ENCODE data around the gene PANK2.
"Not testable (repeated sequence)": the region's sequence is repeated elsewhere in the genome, so short reads cannot be mapped to it uniquely, and the experiment has no call there.

PANK2 gene

DNA sequence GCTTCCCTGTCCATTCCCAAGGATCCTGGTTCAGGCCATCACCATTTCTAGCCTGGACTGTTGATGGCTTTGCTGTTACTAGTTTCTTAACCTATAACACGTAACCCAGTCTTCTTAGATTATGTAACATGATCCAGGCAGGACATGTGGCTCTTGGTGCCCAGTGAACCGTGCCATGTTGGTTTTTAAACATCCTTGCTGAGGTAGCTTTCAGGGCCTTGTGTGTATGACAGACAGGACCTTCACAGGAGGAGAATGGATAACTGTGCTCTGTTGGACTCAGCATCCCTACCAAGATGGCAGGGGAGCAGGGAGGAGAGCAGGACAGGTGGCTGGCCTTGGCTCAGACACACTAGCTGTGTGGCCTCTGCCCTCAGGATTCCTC is 46.8 kb downstream of the PANK2 start:
- CTCF ChIA-PET: interaction anchor here (1.2 to 1.5 kb wide), 3 partner anchors 11 to 156 kb away, joined by 3 to 5 read pairs (median 3); no protein-coding TSS in a partner anchor
- H3K4me3 ChIP-seq (ENCODE audit: low read depth, low read length): no peak overlapping the region
- POLR2A ChIA-PET: no interaction called here
- TF ChIP-seq, protein P1, sequence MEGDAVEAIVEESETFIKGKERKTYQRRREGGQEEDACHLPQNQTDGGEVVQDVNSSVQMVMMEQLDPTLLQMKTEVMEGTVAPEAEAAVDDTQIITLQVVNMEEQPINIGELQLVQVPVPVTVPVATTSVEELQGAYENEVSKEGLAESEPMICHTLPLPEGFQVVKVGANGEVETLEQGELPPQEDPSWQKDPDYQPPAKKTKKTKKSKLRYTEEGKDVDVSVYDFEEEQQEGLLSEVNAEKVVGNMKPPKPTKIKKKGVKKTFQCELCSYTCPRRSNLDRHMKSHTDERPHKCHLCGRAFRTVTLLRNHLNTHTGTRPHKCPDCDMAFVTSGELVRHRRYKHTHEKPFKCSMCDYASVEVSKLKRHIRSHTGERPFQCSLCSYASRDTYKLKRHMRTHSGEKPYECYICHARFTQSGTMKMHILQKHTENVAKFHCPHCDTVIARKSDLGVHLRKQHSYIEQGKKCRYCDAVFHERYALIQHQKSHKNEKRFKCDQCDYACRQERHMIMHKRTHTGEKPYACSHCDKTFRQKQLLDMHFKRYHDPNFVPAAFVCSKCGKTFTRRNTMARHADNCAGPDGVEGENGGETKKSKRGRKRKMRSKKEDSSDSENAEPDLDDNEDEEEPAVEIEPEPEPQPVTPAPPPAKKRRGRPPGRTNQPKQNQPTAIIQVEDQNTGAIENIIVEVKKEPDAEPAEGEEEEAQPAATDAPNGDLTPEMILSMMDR (IDR thresholded peaks at IDR 0.05; ENCODE audit: insufficient read depth, low read length, missing control alignments): no peak
- no peak for DNase-seq (ENCODE audit: low read depth, low spot score)

- ChIA-PET CTCF (no interaction called here), POLR2A (no interaction called here)
- DNase-seq (ENCODE audit: low read depth, low spot score): no peak
- TF ChIP-seq, protein P1 (IDR thresholded peaks at IDR 0.05; ENCODE audit: insufficient read depth, low read length, missing control alignments): no peak
- H3K4me3 ChIP-seq (ENCODE audit: low read depth, low read length): no peak overlapping the region
These were observed 48.4 kb downstream of the PANK2 start for GRCh38 chr20:3937618-3938017.

GRCh38 chr20:3940905-3941304 is 51.7 kb downstream of the PANK2 start:
- TF ChIP-seq, protein P1 (IDR thresholded peaks at IDR 0.05; ENCODE audit: insufficient read depth, low read length, missing control alignments): no peak
- POLR2A ChIA-PET: no interaction called here
- no peak overlapping the region for H3K4me3 ChIP-seq (ENCODE audit: low read depth, low read length)
- CTCF ChIA-PET: no interaction called here
- no peak for DNase-seq (ENCODE audit: low read depth, low spot score)

GRCh38 chr20:3946666-3947065 is 57.5 kb downstream of the PANK2 start:
- POLR2A ChIA-PET; DNase-seq (ENCODE audit: low read depth, low spot score); H3K4me3 ChIP-seq (ENCODE audit: low read depth, low read length): not testable (repeated sequence)
- CTCF ChIA-PET: interaction anchor here (1.2 to 1.4 kb wide), 2 partner anchors 10 to 146 kb away, joined by 3 read pairs; no protein-coding TSS in a partner anchor

- no peak overlapping the region for H3K4me3 ChIP-seq (ENCODE audit: low read depth, low read length)
- DNase-seq (ENCODE audit: low read depth, low spot score): no peak
- TF ChIP-seq, protein P1 (IDR thresholded peaks at IDR 0.05; ENCODE audit: insufficient read depth, low read length, missing control alignments): no peak
- ChIA-PET POLR2A (no interaction called here), CTCF (interaction anchor here (0.9 to 1.5 kb wide), 4 partner anchors 10 to 121 kb away, joined by 3 to 4 read pairs (median 4); no protein-coding TSS in a partner anchor)
These were observed 75.5 kb downstream of the PANK2 start for GRCh38 chr20:3964719-3965118.

- no peak overlapping the region for H3K4me3 ChIP-seq (ENCODE audit: low read depth, low read length)
- POLR2A ChIA-PET: no interaction called here
- no peak for DNase-seq (ENCODE audit: low read depth, low spot score)
- CTCF ChIA-PET: no interaction called here
- TF ChIP-seq, protein P1 (IDR thresholded peaks at IDR 0.05; ENCODE audit: insufficient read depth, low read length, missing control alignments): no peak
These were observed 77.4 kb downstream of the PANK2 start for GRCh38 chr20:3966571-3966970.

DNA sequence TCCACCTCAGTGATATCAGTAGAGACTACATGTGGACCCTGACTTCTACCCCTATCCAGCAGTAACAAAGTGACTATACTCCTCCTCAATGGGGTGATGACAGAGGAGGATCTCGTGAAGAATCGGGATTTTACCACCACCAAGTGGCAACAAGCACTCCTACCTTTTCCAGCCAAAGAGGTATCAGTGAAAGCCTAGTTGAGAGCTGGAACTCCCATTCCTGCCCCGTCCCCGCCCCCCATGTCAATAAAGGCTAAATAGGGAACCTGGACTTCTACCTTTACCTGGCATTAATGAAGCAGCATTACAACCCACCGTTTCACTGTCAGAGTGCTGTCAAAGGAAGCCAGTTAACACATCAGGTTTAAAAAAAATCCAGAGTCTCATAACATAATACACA is 80.8 kb downstream of the PANK2 start:
- TF ChIP-seq, protein P1 (IDR thresholded peaks at IDR 0.05; ENCODE audit: insufficient read depth, low read length, missing control alignments): no peak
- no peak for DNase-seq (ENCODE audit: low read depth, low spot score)
- ChIA-PET CTCF (interaction anchor here (1.3 kb wide), 1 partner anchor 24 kb away, joined by 3 read pairs; no protein-coding TSS in a partner anchor), POLR2A (no interaction called here)
- no peak overlapping the region for H3K4me3 ChIP-seq (ENCODE audit: low read depth, low read length)
